ENCODE results near the gene UGCG.

Gene UGCG

GRCh38 chr9:111925017-111925770, 28.6 kb downstream of the UGCG start:
- Histone ChIP-seq H3K27me3 (ENCODE audit: insufficient read depth, low read length, poor library complexity, severe bottlenecking) (no peaks in the 10 kb centered on the region), H3K79me2 (ENCODE audit: insufficient read depth, low read length) (peaks cover 9% of the 10 kb centered on the region; the same call in 1 of the 2 replicates), H3F3A (ENCODE audit: low read depth) (peaks cover 3% of the 10 kb centered on the region; the same call in 1 of the 2 replicates), H2AFZ (ENCODE audit: low read length) (no peak overlapping the region), H3K4me3 (ENCODE audit: low read length, poor library complexity, severe bottlenecking) (no peak overlapping the region), H4K20me1 (ENCODE audit: insufficient read depth, low read length, poor library complexity, severe bottlenecking) (peaks cover 4% of the 10 kb centered on the region), H3K9ac (ENCODE audit: low read depth, low read length, poor library complexity, severe bottlenecking) (no peak overlapping the region), H3K9me3 (ENCODE audit: insufficient read depth, low read depth, low read length) (no peaks in the 10 kb centered on the region), H3K4me2 (ENCODE audit: low read depth, low read length, poor library complexity, severe bottlenecking) (no peak overlapping the region), H3K4me1 (ENCODE audit: insufficient read depth, low read length, poor library complexity, severe bottlenecking) (peaks cover 17% of the 10 kb centered on the region), H3K36me3 (ENCODE audit: insufficient read depth, low read length) (peaks cover 19% of the 10 kb centered on the region; the same call in 1 of the 2 replicates), H3K9me2 (replicated peaks; ENCODE audit: low read depth, low read length) (no peaks in the 10 kb centered on the region)
- TF ChIP-seq EZH2phosphoT487 (IDR thresholded peaks at IDR 0.05; ENCODE audit: borderline replicate concordance): no peak
- TF ChIP-seq, protein P1, sequence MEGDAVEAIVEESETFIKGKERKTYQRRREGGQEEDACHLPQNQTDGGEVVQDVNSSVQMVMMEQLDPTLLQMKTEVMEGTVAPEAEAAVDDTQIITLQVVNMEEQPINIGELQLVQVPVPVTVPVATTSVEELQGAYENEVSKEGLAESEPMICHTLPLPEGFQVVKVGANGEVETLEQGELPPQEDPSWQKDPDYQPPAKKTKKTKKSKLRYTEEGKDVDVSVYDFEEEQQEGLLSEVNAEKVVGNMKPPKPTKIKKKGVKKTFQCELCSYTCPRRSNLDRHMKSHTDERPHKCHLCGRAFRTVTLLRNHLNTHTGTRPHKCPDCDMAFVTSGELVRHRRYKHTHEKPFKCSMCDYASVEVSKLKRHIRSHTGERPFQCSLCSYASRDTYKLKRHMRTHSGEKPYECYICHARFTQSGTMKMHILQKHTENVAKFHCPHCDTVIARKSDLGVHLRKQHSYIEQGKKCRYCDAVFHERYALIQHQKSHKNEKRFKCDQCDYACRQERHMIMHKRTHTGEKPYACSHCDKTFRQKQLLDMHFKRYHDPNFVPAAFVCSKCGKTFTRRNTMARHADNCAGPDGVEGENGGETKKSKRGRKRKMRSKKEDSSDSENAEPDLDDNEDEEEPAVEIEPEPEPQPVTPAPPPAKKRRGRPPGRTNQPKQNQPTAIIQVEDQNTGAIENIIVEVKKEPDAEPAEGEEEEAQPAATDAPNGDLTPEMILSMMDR (conservative IDR thresholded peaks at IDR 0.05; ENCODE audit: low read length): no peak

- Histone ChIP-seq H3K9me2 (replicated peaks; ENCODE audit: low read depth, low read length) (no peaks in the 10 kb centered on the region), H3F3A (ENCODE audit: low read depth) (peaks cover 3% of the 10 kb centered on the region; the same call in 1 of the 2 replicates), H3K4me1 (ENCODE audit: insufficient read depth, low read length, poor library complexity, severe bottlenecking) (peaks cover 17% of the 10 kb centered on the region), H3K79me2 (ENCODE audit: insufficient read depth, low read length) (peaks cover 9% of the 10 kb centered on the region; the same call in 1 of the 2 replicates), H3K36me3 (ENCODE audit: insufficient read depth, low read length) (peaks cover 20% of the 10 kb centered on the region; the same call in 1 of the 2 replicates), H3K9ac (ENCODE audit: low read depth, low read length, poor library complexity, severe bottlenecking) (no peak overlapping the region), H3K9me3 (ENCODE audit: insufficient read depth, low read depth, low read length) (no peaks in the 10 kb centered on the region), H2AFZ (ENCODE audit: low read length) (no peak overlapping the region), H3K27me3 (ENCODE audit: insufficient read depth, low read length, poor library complexity, severe bottlenecking) (no peaks in the 10 kb centered on the region), H3K4me3 (ENCODE audit: low read length, poor library complexity, severe bottlenecking) (no peak overlapping the region), H3K4me2 (ENCODE audit: low read depth, low read length, poor library complexity, severe bottlenecking) (no peak overlapping the region), H4K20me1 (ENCODE audit: insufficient read depth, low read length, poor library complexity, severe bottlenecking) (peaks cover 4% of the 10 kb centered on the region)
- TF ChIP-seq EZH2phosphoT487 (IDR thresholded peaks at IDR 0.05; ENCODE audit: borderline replicate concordance): no peak
- TF ChIP-seq, protein P1 (conservative IDR thresholded peaks at IDR 0.05; ENCODE audit: low read length): no peak
These were observed 29.2 kb downstream of the UGCG start for GRCh38 chr9:111925784-111926183.

- H3K36me3 ChIP-seq (ENCODE audit: insufficient read depth, low read length): peaks cover 24% of the 10 kb centered on the region; the same call in 1 of the 2 replicates
These were observed 29.8 kb downstream of the UGCG start for GRCh38 chr9:111926421-111926875.

More at GRCh38 chr9:111926421-111926875, 29.8 kb downstream of the UGCG start:
- Histone ChIP-seq H3K4me2 (ENCODE audit: low read depth, low read length, poor library complexity, severe bottlenecking) (peak overlapping the region; percentile 68), H3K79me2 (ENCODE audit: insufficient read depth, low read length) (peaks cover 4% of the 10 kb centered on the region; the same call in 1 of the 2 replicates), H3K4me3 (ENCODE audit: low read length, poor library complexity, severe bottlenecking) (peak overlapping the region; percentile 54), H3K4me1 (ENCODE audit: insufficient read depth, low read length, poor library complexity, severe bottlenecking) (peaks cover 17% of the 10 kb centered on the region), H2AFZ (ENCODE audit: low read length) (no peak overlapping the region), H3K27me3 (ENCODE audit: insufficient read depth, low read length, poor library complexity, severe bottlenecking) (no peaks in the 10 kb centered on the region), H3K9me3 (ENCODE audit: insufficient read depth, low read depth, low read length) (no peaks in the 10 kb centered on the region), H3K9me2 (replicated peaks; ENCODE audit: low read depth, low read length) (no peaks in the 10 kb centered on the region), H3K9ac (ENCODE audit: low read depth, low read length, poor library complexity, severe bottlenecking) (no peak overlapping the region), H4K20me1 (ENCODE audit: insufficient read depth, low read length, poor library complexity, severe bottlenecking) (peaks cover 4% of the 10 kb centered on the region), H3F3A (ENCODE audit: low read depth) (peaks cover 3% of the 10 kb centered on the region; the same call in 1 of the 2 replicates)
- TF ChIP-seq, protein P1 (conservative IDR thresholded peaks at IDR 0.05; ENCODE audit: low read length): no peak
- no peak for TF ChIP-seq EZH2phosphoT487 (IDR thresholded peaks at IDR 0.05; ENCODE audit: borderline replicate concordance)
